H1 (cell line): ENCODE measurements around the gene MYBPC1. TPM values are rescaled to one million over a fixed set of nuclear protein-coding genes. Genes with fewer than 3 reads are reported as not detected.

Experiments used
- CHD2 ChIP-seq: IDR thresholded peaks from 2 replicates; pipeline ENCODE4 v1.6.1; 2012; ENCODE audit warnings: low read length, improper control_type of control experiment
- EGR1 ChIP-seq: IDR thresholded peaks from 2 replicates; pipeline ENCODE4 v1.6.1; 2011; ENCODE audit warnings: low read depth, low read length, borderline replicate concordance
- HDAC6 ChIP-seq: IDR thresholded peaks from one replicate; pipeline ENCODE4 v1.7.1; 2012; ENCODE audit warnings: low read depth, mild to moderate bottlenecking, inconsistent platforms, low read length, moderate library complexity
- PHF8 ChIP-seq: fragments of 200-600 bp; sonication (generic); conservative IDR thresholded peaks from 2 replicates; pipeline ENCODE4 v1.7.1; 2012; ENCODE audit warnings: low read depth, mild to moderate bottlenecking, inconsistent platforms, low read length, moderate library complexity
- polyA plus RNA-seq, 7 experiments: library from polyadenylated mRNA; depleted of rRNA in 3 of 7; stranded (reverse) in 5 of 7; unstranded in 2 of 7; fragments of >200 nt in 5 of 7; fragments of 200-250 nt in 2 of 7; gene quantifications; 1 replicate in 5 of 7; 2 replicates in 1 of 7; 4 replicates in 1 of 7; pipeline versions ENCODE4 v1.2.1 to v1.2.3, GENCODE V29; 2011 to 2013; ENCODE audit warnings: missing spikeins in 2 of 7, mixed read lengths in 2 of 7
- total RNA-seq: library from RNA; stranded (reverse); fragmentation: NEBNext Ultra II Directional; extraction: Animal tissue kit (Norgen Biotek cat#: 25700); gene quantifications from 2 replicates; pipeline ENCODE4 v1.2.1, GENCODE V29; 2021

MYBPC1 gene
- total and polyA plus RNA-seq, 2 of the 8 experiments (the other 6 are each of a cell fraction or from before 2014, with no cell fraction given): not detected

DNA sequence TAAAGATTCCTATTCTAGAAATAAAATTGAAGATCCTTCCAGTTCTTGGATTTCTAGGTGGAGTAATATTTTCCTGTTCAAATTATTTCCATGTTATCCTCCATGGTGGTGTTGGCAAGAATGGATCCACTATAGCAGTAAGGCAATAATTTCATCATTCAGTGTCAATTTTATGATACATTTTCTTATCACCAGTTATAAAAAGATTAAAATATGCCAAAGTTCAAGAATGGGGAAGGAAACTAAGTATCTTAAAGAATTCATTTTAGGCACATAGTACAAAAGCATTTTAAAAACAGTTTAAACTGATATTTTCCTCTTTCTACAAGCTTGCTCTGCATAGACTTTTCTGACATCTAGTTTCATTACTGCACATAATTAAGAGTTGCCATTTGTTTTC, 125.3 kb downstream of the MYBPC1 start (continued):
- no peak for TF ChIP-seq PHF8
- no peak for TF ChIP-seq CHD2
- no peak for TF ChIP-seq HDAC6
- no peak for TF ChIP-seq EGR1
